Activated naive CD4-positive, alpha-beta T cell treated with anti-CD3 and anti-CD28 coated beads for 36 hours (primary cell): ENCODE measurements around the gene DBNL. TPM values are rescaled to one million over a fixed set of nuclear protein-coding genes. Genes with fewer than 3 reads are reported as not detected.

Experiments used
- CTCF ChIA-PET: fragments of 350-600 bp; sonication (Branson Sonifier 250); formaldehyde crosslinking; loops from one replicate; lab custom pipeline; 2021; ENCODE audit warnings: antibody characterized with exemption; lab: Charles Lee
- DNase-seq: peaks from one replicate; pipeline ENCODE4 v3.0.0-alpha.2; 2020
- H3K27ac Mint-ChIP-seq: one replicate; pipeline ENCODE4 v1.8.0; 2021; ENCODE audit warnings: mild to moderate bottlenecking, mixed read lengths
- H3K27me3 Mint-ChIP-seq: one replicate; pipeline ENCODE4 v1.8.0; 2021; ENCODE audit warnings: low read depth, mixed read lengths
- H3K36me3 Mint-ChIP-seq: one replicate; pipeline ENCODE4 v1.8.0; 2021; ENCODE audit warnings: low read depth, mixed read lengths
- H3K4me1 Mint-ChIP-seq: one replicate; pipeline ENCODE4 v1.8.0; 2021; ENCODE audit warnings: low read depth, mixed read lengths
- H3K4me3 Mint-ChIP-seq: one replicate; pipeline ENCODE4 v1.8.0; 2021; ENCODE audit warnings: mild to moderate bottlenecking, moderate library complexity, mixed read lengths
- H3K9me3 Mint-ChIP-seq: one replicate; pipeline ENCODE4 v1.8.0; 2021; ENCODE audit warnings: mixed read lengths
- intact Hi-C: fragments of 100-400 bp; cut with micrococcal nuclease; formaldehyde crosslinking; loops from one replicate; pipeline ENCODE4 v1.15.1; 2023
- total RNA-seq, 2 experiments: library from RNA; stranded (reverse); gene quantifications; one replicate each; pipeline ENCODE4 v1.2.3, GENCODE V29; 2021

Gene DBNL
- total RNA-seq, 2 experiments from 2014 or later = 82.3 TPM

GRCh38 chr7:44046321-44047061, 2.0 kb downstream of the DBNL start:
- CTCF ChIA-PET = interaction anchor here (1.7 to 1.9 kb wide), 2 partner anchors 18 to 35 kb away, joined by 4 to 5 read pairs; no protein-coding TSS in a partner anchor

GRCh38 chr7:44048031-44048795, 3.7 kb downstream of the DBNL start:
- intact Hi-C loops = no loop called here

More at GRCh38 chr7:44046321-44047061, 2.0 kb downstream of the DBNL start:
- Mint-ChIP-seq H3K4me1 (peaks cover 65% of the 10 kb centered on the region), H3K9me3 (no peaks in the 10 kb centered on the region), H3K4me3 (peak overlapping the region; percentile 79), H3K36me3 (peaks cover 29% of the 10 kb centered on the region), H3K27me3 (no peaks in the 10 kb centered on the region), H3K27ac (peak overlapping the region; percentile 89)
- DNase-seq = peak; percentile 67
- intact Hi-C loops = no loop called here

GRCh38 chr7:44050121-44050914, 5.8 kb downstream of the DBNL start:
- no peaks in the 10 kb centered on the region for H3K9me3 Mint-ChIP-seq

More at GRCh38 chr7:44048031-44048795, 3.7 kb downstream of the DBNL start:
- Mint-ChIP-seq H3K4me3 (no peak overlapping the region), H3K36me3 (peaks cover 42% of the 10 kb centered on the region), H3K27me3 (no peaks in the 10 kb centered on the region), H3K4me1 (peaks cover 77% of the 10 kb centered on the region), H3K9me3 (no peaks in the 10 kb centered on the region), H3K27ac (peak overlapping the region; percentile 47)
- CTCF ChIA-PET = interaction anchor here (0.6 to 1.9 kb wide), 3 partner anchors 17 to 76 kb away, joined by 3 to 5 read pairs (median 4); no protein-coding TSS in a partner anchor
- no peak for DNase-seq

GRCh38 chr7:44050915-44051560, 6.5 kb downstream of the DBNL start:
- no peaks in the 10 kb centered on the region for H3K27me3 Mint-ChIP-seq
- intact Hi-C loops = no loop called here
- CTCF ChIA-PET = interaction anchor here (1.1 to 1.3 kb wide), 2 partner anchors 15 to 31 kb away, joined by 3 to 4 read pairs; partner anchors contain the start of gene PGAM2
- peaks cover 46% of the 10 kb centered on the region for H3K36me3 Mint-ChIP-seq
- H3K4me3 Mint-ChIP-seq = no peak overlapping the region
- DNase-seq = no peak
- H3K27ac Mint-ChIP-seq = peak overlapping the region; percentile 80
- no peaks in the 10 kb centered on the region for H3K9me3 Mint-ChIP-seq
- peaks cover 76% of the 10 kb centered on the region for H3K4me1 Mint-ChIP-seq

More at GRCh38 chr7:44050121-44050914, 5.8 kb downstream of the DBNL start:
- Mint-ChIP-seq H3K27me3 (no peaks in the 10 kb centered on the region), H3K36me3 (peaks cover 47% of the 10 kb centered on the region), H3K27ac (peak overlapping the region; percentile 80), H3K4me3 (no peak overlapping the region), H3K4me1 (peaks cover 78% of the 10 kb centered on the region)
- CTCF ChIA-PET = interaction anchor here (1.3 kb wide), 1 partner anchor 16 kb away, joined by 4 read pairs; the partner anchor contains the start of gene PGAM2
- intact Hi-C loops = no loop called here
- DNase-seq = no peak

- Mint-ChIP-seq H3K27ac (peak overlapping the region; percentile 80), H3K27me3 (no peaks in the 10 kb centered on the region), H3K36me3 (peaks cover 41% of the 10 kb centered on the region), H3K4me3 (no peak overlapping the region), H3K4me1 (peaks cover 69% of the 10 kb centered on the region), H3K9me3 (no peaks in the 10 kb centered on the region)
- intact Hi-C loops = no loop called here
- DNase-seq = no peak
- CTCF ChIA-PET = interaction anchor here (1.1 to 1.3 kb wide), 2 partner anchors 14 to 32 kb away, joined by 3 to 4 read pairs; partner anchors contain the start of gene PGAM2
Measured at GRCh38 chr7:44051611-44052220, 7.2 kb downstream of the DBNL start.

GRCh38 chr7:44052771-44053365, 8.4 kb downstream of the DBNL start:
- DNase-seq = no peak
- peaks cover 41% of the 10 kb centered on the region for H3K36me3 Mint-ChIP-seq

GRCh38 chr7:44056681-44057080, 12.2 kb downstream of the DBNL start:
- Mint-ChIP-seq H3K9me3 (no peaks in the 10 kb centered on the region), H3K4me3 (no peak overlapping the region), H3K27me3 (no peaks in the 10 kb centered on the region), H3K36me3 (peaks cover 44% of the 10 kb centered on the region), H3K4me1 (peaks cover 23% of the 10 kb centered on the region), H3K27ac (no peak overlapping the region)
- CTCF ChIA-PET = no interaction called here
- peak; percentile 3 for DNase-seq
- intact Hi-C loops = no loop called here

More at GRCh38 chr7:44052771-44053365, 8.4 kb downstream of the DBNL start:
- Mint-ChIP-seq H3K4me1 (peaks cover 59% of the 10 kb centered on the region), H3K27me3 (no peaks in the 10 kb centered on the region), H3K9me3 (no peaks in the 10 kb centered on the region), H3K4me3 (no peak overlapping the region), H3K27ac (peak overlapping the region; percentile 24)
- intact Hi-C loops = no loop called here
- CTCF ChIA-PET = interaction anchor here (0.7 to 1.2 kb wide), 2 partner anchors 8 to 532 kb away, joined by 4 to 6 read pairs; partner anchors contain the start of gene DBNL

GRCh38 chr7:44057181-44057848, 12.8 kb downstream of the DBNL start:
- DNase-seq = peak; percentile 2
- H3K36me3 Mint-ChIP-seq = peaks cover 41% of the 10 kb centered on the region
- peak overlapping the region; percentile 50 for H3K27ac Mint-ChIP-seq

GRCh38 chr7:44057849-44058758, 13.6 kb downstream of the DBNL start:
- H3K27ac Mint-ChIP-seq = peak overlapping the region; percentile 59
- no peak overlapping the region for H3K4me3 Mint-ChIP-seq
- no peaks in the 10 kb centered on the region for H3K27me3 Mint-ChIP-seq
- no peaks in the 10 kb centered on the region for H3K9me3 Mint-ChIP-seq
- peaks cover 13% of the 10 kb centered on the region for H3K4me1 Mint-ChIP-seq
- peak; percentile 2 for DNase-seq
- CTCF ChIA-PET = no interaction called here
- H3K36me3 Mint-ChIP-seq = peaks cover 35% of the 10 kb centered on the region
- intact Hi-C loops = no loop called here

More at GRCh38 chr7:44057181-44057848, 12.8 kb downstream of the DBNL start:
- Mint-ChIP-seq H3K9me3 (no peaks in the 10 kb centered on the region), H3K27me3 (no peaks in the 10 kb centered on the region), H3K4me3 (no peak overlapping the region), H3K4me1 (peaks cover 17% of the 10 kb centered on the region)
- CTCF ChIA-PET = no interaction called here
- intact Hi-C loops = no loop called here
